Esophagus squamous epithelium (tissue), 5 donors: ENCODE measurements around the gene NHERF2. TPM values are rescaled to one million over a fixed set of nuclear protein-coding genes. Genes with fewer than 3 reads are reported as not detected.

Source experiments
- DNase-seq: peaks from one replicate; lab custom pipeline; 2025; lab: John Stamatoyannopoulos, UW
- H3K27ac ChIP-seq, 4 donors: fragments of 200-600 bp; sonication (generic); one replicate each; pipeline ENCODE4 v1.5.1; 2016 to 2019; ENCODE audit warnings: mild to moderate bottlenecking in 1 of 4
- H3K27me3 ChIP-seq, 4 donors: fragments of 200-600 bp; sonication (generic); 1 replicate in 3 of 4; 2 replicates in 1 of 4; pipeline versions ENCODE4 v1.5.1 to v1.6.0; 2017 to 2021; ENCODE audit warnings: antibody characterized with exemption in 1 of 4
- H3K36me3 ChIP-seq, 3 donors: fragments of 200-600 bp; sonication (generic); one replicate each; pipeline ENCODE4 v1.5.1; 2016 to 2019
- H3K4me1 ChIP-seq, 3 donors: fragments of 200-600 bp; sonication (generic); one replicate each; pipeline ENCODE4 v1.5.1; 2017 to 2019
- H3K4me3 ChIP-seq, 4 donors: fragments of 200-600 bp; sonication (generic); 1 replicate in 3 of 4; 2 replicates in 1 of 4; pipeline ENCODE4 v1.5.1; 2016 to 2019; ENCODE audit warnings: mild to moderate bottlenecking in 2 of 4, moderate library complexity in 1 of 4
- H3K9me3 ChIP-seq, 3 donors: fragments of 200-600 bp; sonication (generic); one replicate each; pipeline ENCODE4 v1.5.1; 2016 to 2019
- POLR2A ChIP-seq, 4 donors: fragments of 450-650 bp; IDR thresholded peaks; one replicate each; pipeline ENCODE4 v1.6.1; 2017; ENCODE audit warnings: antibody characterized with exemption in 4 of 4, mild to moderate bottlenecking in 4 of 4, moderate library complexity in 3 of 4
- WGBS, 2 donors: methylation state at CpG; one replicate each; pipeline ENCODE4 v1.1.5; 2018; 5-methylcytosine and 5-hydroxymethylcytosine counted together
- intact Hi-C: fragments of 100-400 bp; cut with DNase I; formaldehyde crosslinking; loops from one replicate; pipeline ENCODE4 v1.15.0; 2022
- total RNA-seq, 4 donors: library from RNA; depleted of rRNA; stranded (reverse); fragments of >200 nt; gene quantifications; one replicate each; pipeline ENCODE4 v1.1.0, GENCODE V29; 2016
- TF ChIP-seq, protein P1 (sequence below), 6 experiments: fragments of 450-650 bp in 4 of 6; fragments of 200-600 bp in 2 of 6; sonication (generic) in 2 of 6; IDR thresholded peaks; one replicate each; pipeline ENCODE4 v1.5.1; 2016 to 2019; ENCODE audit warnings: antibody characterized with exemption in 6 of 6, mild to moderate bottlenecking in 4 of 6, moderate library complexity in 4 of 6
- donor health status: DM: yes; HTN: yes; CAD: no.

The NHERF2 gene
- total RNA-seq, 4 donors from 2014 or later = 11.6 to 31.7 (median 16.5) TPM

DNA sequence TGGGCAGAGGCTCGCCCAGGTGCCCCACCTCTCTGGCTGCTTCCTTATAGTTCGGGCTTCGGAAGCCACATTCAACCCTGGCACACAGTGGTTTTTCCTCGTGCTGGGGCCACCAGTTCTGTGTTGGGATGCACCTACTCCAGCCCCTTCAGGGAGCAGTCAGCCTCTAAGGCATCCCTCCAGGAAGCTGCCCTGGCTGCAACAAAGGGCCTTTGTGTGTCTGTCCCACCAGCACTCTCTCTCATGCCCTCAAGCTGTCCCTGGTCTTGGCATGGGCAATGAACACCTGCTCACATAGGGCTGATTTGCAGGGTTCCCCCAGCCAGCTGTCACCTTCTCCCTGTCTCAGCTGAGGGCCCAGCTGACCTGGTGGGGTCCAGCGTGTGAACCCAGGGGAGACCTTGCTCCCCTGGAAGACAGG lies 44.7 kb upstream of the NHERF2 start:
- Histone ChIP-seq H3K4me1 (peaks cover 41 to 91% (median 43%) of the 10 kb centered on the region in 3 donors), H3K4me3 (no peak overlapping the region), H3K9me3 (no peaks in the 10 kb centered on the region), H3K27me3 (peaks cover 0 to 66% (median 13%) of the 10 kb centered on the region in 4 donors), H3K27ac (peak overlapping the region in 1 of 4 donors; percentile 30), H3K36me3 (peaks cover 15 to 35% (median 18%) of the 10 kb centered on the region in 3 donors)
- intact Hi-C loops = no loop called here
- no peak for TF ChIP-seq POLR2A (IDR thresholded peaks at IDR 0.05)
- DNase-seq = no peak
- WGBS, 2 donors = 34 to 50% methylated on average over 2 of the region's 5 CpGs

DNA sequence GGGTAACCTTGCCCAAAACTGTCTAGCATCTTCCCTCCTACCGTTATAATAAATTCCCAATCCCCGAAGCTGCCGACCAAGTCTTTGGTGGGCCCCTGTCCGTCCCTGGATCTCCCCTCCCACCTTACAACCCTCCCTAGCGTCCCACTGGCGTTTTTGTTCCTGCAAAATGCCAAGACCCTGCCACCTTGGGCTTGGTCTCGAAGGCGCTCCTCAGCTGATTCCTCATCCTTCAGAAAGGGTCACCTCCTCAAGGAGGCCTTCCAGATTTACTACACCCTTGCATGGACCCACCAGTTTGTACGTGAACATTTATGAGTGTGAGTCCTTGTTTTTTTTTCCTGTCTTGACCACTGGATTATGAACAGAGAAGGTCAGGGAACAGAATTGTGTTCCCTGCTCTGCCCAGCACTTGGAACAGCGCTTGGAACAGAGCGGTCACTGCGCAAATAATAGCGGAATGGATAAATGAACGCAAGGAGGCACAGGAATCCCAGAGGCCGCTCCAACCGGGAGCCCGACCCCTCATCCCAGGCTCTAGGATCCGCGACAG lies 43.6 kb upstream of the NHERF2 start:
- intact Hi-C loops = no loop called here
- 30 to 31% methylated on average over 12 to 18 of the region's 19 CpGs for WGBS, 2 donors
- Histone ChIP-seq H3K27ac (peak overlapping the region in 3 of 4 donors; percentile 67 to 87 (median 84)), H3K36me3 (peaks cover 5 to 28% (median 7%) of the 10 kb centered on the region in 3 donors), H3K4me3 (peak overlapping the region; percentile 66 to 86 (median 84)), H3K9me3 (no peaks in the 10 kb centered on the region), H3K27me3 (peaks cover 0 to 65% (median 13%) of the 10 kb centered on the region in 4 donors), H3K4me1 (peaks cover 40 to 81% (median 43%) of the 10 kb centered on the region in 3 donors)
- TF ChIP-seq POLR2A (IDR thresholded peaks at IDR 0.05) = no peak
- TF ChIP-seq, protein P1, sequence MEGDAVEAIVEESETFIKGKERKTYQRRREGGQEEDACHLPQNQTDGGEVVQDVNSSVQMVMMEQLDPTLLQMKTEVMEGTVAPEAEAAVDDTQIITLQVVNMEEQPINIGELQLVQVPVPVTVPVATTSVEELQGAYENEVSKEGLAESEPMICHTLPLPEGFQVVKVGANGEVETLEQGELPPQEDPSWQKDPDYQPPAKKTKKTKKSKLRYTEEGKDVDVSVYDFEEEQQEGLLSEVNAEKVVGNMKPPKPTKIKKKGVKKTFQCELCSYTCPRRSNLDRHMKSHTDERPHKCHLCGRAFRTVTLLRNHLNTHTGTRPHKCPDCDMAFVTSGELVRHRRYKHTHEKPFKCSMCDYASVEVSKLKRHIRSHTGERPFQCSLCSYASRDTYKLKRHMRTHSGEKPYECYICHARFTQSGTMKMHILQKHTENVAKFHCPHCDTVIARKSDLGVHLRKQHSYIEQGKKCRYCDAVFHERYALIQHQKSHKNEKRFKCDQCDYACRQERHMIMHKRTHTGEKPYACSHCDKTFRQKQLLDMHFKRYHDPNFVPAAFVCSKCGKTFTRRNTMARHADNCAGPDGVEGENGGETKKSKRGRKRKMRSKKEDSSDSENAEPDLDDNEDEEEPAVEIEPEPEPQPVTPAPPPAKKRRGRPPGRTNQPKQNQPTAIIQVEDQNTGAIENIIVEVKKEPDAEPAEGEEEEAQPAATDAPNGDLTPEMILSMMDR (IDR thresholded peaks at IDR 0.05) = no peak
- DNase-seq = no peak

DNA sequence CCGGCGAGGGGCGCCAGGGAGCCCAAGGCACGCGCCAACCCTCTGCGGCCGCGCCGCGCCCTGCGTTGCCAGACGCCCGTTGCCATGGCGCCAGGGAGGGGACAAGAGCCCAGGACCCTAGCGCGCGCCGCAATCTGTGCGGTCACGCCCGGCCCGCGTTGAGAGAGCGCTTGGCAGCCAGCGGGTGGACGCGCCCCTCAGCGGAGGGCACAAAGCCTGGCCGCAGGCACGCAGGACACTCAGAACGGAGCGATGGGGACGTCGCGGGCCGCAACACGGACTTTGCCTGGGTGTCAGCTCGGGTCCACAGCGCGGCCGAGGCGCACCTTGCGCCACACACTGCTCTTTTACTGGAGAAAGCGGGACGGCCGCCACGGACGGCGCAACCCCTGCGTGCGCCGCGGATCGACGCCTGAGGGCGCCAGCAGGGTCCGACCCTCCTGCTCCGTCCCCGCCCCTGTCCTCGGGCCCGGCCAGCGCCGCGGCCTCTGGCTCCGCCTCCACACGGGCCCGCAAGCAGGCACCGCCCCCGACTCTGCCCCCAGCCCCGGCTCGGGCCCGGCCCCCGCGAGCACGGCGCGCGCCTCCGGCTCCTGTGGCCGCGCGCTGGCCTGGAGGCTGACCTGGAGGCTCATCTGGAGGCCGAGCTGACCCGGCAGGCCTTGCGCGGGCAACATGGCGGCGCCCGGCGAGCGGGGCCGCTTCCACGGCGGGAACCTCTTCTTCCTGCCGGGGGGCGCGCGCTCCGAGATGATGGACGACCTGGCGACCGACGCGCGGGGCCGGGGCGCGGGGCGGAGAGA lies 43.0 kb upstream of the NHERF2 start, which contains the start of gene GFER:
Gene GFER, plus strand, starts transcription at position 650 of the 803 bp plus-strand sequence. Its CDS starts 26 bp downstream, at position 676.
- Histone ChIP-seq H3K4me1 (peaks cover 34 to 78% (median 38%) of the 10 kb centered on the region in 3 donors), H3K9me3 (no peaks in the 10 kb centered on the region), H3K27ac (peak within 1 kb of the TSS; percentile 64 to 87 (median 76)), H3K4me3 (peak within 1 kb of the TSS; percentile 66 to 86 (median 84)), H3K27me3 (peaks cover 0 to 65% (median 13%) of the 10 kb centered on the region in 4 donors), H3K36me3 (peaks cover under 1 to 21% (median 3%) of the 10 kb centered on the region in 3 donors)
- WGBS, 2 donors = 3% methylated on average over 15 of the region's 109 CpGs; no CpG with 5 or more reads in 1 of the 2 donors
- TF ChIP-seq, protein P1 (IDR thresholded peaks at IDR 0.05) = peak in 1 of 6 experiments; percentile 9
- peak in 2 of 4 donors; percentile 54 to 75 for TF ChIP-seq POLR2A (IDR thresholded peaks at IDR 0.05)
- intact Hi-C loops = no loop called here
- DNase-seq = no peak

DNA sequence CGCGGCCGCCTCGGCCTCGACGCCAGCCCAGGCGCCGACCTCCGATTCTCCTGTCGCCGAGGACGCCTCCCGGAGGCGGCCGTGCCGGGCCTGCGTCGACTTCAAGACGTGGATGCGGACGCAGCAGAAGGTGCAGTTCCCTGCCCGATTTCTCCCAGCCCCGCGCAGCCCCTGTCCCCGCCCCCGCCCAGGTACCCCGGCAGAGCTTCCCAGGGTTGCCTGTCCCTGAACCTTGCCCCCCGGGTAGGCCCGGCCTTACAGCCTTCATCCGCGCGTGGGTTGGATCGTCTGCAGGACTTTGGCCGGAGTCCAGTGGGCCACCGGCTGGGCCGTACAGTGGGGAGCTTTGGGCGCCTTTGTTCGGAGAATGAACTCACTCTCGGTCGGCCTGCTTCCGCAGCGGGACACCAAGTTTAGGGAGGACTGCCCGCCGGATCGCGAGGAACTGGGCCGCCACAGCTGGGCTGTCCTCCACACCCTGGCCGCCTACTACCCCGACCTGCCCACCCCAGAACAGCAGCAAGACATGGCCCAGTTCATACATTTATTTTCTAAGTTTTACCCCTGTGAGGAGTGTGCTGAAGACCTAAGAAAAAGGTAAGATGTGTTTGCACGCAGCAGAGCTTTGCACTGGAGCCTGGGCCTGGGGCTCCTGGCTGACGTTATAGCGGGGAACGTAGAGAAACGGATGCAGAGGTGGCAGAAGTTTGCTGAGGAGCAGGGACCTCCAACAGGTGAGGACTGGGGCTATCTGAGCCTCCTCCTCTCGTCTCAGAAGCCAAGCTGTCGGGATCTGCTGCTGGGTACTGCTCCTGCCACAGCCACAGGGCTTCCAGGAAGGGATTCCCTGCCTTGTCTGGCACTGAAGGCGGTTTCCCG lies 42.1 kb upstream of the NHERF2 start:
- no peak for DNase-seq
- intact Hi-C loops = no loop called here
- H3K4me1 ChIP-seq = peaks cover 35 to 78% (median 35%) of the 10 kb centered on the region in 3 donors
- H3K9me3 ChIP-seq = no peaks in the 10 kb centered on the region
- peaks cover 4 to 65% (median 19%) of the 10 kb centered on the region in 4 donors for H3K27me3 ChIP-seq
- peaks cover 0 to 19% (median 3%) of the 10 kb centered on the region in 3 donors for H3K36me3 ChIP-seq
- peak overlapping the region; percentile 66 to 86 (median 84) for H3K4me3 ChIP-seq
- 22% methylated on average over 13 of the region's 58 CpGs; no CpG with 5 or more reads in 1 of the 2 donors for WGBS, 2 donors
- TF ChIP-seq POLR2A (IDR thresholded peaks at IDR 0.05) = no peak
- TF ChIP-seq, protein P1 (IDR thresholded peaks at IDR 0.05) = no peak
- peak overlapping the region; percentile 64 to 87 (median 76) for H3K27ac ChIP-seq
